22Rv1 (cell line): Measurements from ENCODE around the gene DYNLT4.

Experiments used
- CTCF ChIP-seq: fragments of 450-650 bp; IDR thresholded peaks from 2 replicates; pipeline ENCODE4 v1.5.1; 2017; ENCODE audit warnings: mild to moderate bottlenecking
- ZFX ChIP-seq: fragments of 450-650 bp; IDR thresholded peaks from 2 replicates; pipeline ENCODE4 v1.6.1; 2017; ENCODE audit warnings: antibody characterized with exemption, borderline replicate concordance

DNA sequence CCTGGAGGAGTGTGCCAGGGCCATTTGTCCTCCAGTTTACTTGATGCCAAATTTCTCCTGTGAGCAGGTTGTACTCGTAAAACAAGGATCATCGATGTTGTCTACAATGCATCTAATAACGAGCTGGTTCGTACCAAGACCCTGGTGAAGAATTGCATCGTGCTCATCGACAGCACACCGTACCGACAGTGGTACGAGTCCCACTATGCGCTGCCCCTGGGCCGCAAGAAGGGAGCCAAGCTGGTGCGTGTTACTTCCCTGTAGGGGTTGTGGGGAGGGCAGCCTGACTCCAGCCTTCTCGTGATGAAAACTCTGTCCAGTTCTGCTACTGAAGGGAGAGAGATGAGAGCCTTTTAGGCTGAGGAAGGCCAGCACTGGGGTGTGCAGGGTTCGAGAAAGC, 29.6 kb downstream of the DYNLT4 start:
- TF ChIP-seq CTCF, result no peak
- no peak for TF ChIP-seq ZFX
